ENCODE results near the gene ZBTB16.

DNA sequence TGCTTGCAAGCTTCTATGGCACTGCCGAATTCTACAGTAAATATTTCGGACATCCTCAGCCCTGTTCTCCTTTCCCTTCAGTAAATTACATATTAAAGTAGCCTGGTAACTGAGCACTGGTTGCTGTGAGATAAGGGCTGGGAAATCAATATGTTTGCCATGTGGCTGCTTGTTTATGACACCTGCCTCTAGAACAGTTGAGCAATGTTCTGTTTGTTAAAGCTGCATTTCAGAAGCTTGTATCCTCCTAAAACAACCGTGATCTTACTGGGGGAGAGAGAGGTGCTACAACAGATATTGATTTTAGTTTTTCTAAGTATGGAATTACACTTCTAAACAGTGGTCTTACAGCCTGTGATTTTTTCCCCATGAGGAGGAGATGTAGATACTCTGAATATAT, 39.4 kb downstream of the ZBTB16 start:
- TF ChIP-seq, protein P1, sequence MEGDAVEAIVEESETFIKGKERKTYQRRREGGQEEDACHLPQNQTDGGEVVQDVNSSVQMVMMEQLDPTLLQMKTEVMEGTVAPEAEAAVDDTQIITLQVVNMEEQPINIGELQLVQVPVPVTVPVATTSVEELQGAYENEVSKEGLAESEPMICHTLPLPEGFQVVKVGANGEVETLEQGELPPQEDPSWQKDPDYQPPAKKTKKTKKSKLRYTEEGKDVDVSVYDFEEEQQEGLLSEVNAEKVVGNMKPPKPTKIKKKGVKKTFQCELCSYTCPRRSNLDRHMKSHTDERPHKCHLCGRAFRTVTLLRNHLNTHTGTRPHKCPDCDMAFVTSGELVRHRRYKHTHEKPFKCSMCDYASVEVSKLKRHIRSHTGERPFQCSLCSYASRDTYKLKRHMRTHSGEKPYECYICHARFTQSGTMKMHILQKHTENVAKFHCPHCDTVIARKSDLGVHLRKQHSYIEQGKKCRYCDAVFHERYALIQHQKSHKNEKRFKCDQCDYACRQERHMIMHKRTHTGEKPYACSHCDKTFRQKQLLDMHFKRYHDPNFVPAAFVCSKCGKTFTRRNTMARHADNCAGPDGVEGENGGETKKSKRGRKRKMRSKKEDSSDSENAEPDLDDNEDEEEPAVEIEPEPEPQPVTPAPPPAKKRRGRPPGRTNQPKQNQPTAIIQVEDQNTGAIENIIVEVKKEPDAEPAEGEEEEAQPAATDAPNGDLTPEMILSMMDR (IDR thresholded peaks at IDR 0.05): no peak
- no peak for TF ChIP-seq ZFX (IDR thresholded peaks at IDR 0.05; ENCODE audit: borderline replicate concordance)
